Activated CD4-positive, CD25-positive, alpha-beta regulatory T cell treated with anti-CD3 and anti-CD28 coated beads, Interleukin-2, amount 50 U/mL, for 16 hours (primary cell): ENCODE data around the gene CASKIN1.
A peak's percentile ranks its signal among the peaks of the same experiment; 100 is the strongest.

Experiments used
- DNase-seq: peaks from one replicate; pipeline ENCODE4 v3.0.0-alpha.2; 2020; ENCODE audit warnings: low read depth, low spot score

CASKIN1 gene

DNA sequence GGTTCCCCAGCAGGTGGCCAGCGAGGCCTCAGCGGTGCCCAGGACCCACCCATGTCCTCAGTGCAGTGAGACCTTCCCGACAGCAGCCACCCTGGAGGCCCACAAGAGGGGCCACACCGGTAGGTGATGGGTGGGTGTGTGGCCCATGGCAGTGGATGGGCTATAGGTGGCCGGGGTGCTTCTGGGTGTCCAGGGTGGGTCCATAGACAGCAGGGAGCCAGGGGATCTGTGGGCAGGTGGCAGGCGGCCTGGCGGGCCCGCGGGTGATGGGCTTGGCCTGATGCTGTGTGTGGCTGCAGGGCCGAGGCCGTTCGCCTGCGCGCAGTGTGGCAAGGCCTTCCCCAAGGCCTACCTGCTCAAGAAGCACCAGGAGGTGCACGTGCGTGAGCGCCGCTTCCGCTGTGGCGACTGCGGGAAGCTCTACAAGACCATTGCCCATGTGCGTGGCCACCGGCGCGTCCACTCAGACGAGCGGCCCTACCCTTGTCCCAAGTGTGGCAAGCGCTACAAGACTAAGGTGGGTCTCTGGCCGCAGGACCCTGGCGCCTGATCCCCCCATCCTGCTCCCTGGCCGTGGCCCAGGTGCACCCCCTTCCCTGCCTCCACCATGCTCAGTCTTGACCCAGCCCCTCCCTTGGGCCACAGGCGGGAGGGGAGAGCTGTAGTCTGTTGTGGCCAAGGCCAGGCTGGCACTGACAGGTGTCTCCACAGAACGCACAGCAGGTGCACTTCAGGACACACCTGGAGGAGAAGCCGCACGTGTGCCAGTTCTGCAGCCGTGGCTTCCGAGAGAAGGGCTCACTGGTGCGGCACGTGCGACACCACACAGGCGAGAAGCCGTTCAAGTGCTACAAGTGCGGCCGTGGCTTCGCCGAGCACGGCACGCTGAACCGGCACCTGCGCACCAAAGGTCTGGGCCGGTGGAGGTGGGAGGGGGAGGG, 37.7 kb upstream of the CASKIN1 start:
- DNase-seq, result no peak

DNA sequence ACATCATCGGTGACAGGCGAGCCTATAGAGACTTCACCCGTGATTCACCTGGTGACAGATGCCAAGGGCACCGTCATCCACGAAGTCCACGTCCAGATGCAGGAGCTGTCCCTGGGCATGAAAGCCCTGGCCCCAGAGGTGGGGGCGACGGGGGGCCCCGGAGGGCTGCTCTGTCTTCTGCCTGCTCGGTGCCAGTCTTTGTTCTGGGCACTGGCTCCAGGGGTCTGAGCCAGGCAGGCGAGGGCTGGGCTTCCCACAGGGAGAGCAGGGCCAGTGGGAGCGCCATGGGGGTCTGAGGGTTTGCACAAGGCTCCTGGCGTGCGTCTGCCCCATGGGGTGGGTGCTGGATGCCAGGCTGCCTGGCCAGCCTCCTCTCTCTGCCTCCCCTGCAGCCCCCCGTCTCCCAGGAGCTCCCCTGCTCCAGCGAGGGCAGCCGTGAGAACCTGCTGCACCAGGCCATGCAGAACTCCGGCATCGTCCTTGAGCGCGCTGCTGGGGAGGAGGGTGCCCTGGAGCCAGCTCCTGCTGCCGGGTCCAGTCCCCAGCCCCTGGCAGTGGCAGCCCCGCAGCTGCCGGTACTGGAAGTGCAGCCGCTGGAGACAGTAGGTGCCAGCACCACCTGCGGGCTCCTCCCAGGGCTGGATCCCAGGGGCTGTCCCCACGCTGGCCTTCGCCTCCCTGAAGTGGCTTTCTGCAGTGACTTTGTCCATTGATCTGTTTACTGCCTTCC, 36.8 kb upstream of the CASKIN1 start:
- DNase-seq, result no peak

DNA sequence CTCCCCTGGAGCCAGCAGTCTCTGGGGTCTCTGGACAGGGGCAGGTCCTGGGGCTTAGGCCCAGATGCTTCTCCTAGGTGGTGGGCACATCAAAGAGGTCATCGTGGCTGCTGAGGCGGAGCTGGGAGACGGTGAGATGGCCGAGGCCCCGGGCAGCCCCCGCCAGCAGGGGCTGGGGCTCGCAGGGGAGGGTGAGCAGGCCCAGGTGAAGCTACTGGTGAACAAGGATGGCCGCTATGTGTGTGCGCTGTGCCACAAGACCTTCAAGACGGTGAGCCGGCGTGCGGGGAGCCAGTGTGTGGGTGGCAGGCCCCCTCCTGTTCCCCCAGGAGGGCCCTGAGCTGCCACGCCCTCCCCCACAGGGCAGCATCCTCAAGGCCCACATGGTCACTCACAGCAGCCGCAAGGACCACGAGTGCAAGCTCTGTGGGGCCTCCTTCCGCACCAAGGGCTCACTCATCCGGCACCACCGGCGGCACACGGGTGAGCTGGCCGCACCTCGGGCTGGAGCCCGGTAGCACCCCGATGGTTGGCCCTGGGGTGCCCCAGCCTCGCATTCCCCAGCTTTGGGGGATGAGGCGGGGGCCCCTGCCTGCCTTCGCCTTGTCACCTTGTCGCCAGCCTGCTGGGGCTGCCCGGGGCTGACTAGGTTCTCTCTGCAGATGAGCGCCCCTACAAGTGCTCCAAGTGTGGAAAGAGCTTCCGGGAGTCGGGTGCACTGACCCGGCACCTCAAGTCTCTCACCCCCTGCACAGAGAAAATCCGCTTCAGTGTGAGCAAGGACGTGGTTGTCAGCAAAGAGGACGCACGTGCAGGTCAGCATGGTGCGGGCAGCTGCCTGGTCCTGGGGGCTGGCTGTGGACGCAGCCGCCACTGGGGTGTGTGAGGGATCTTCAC, 35.9 kb upstream of the CASKIN1 start:
- no peak for DNase-seq

DNA sequence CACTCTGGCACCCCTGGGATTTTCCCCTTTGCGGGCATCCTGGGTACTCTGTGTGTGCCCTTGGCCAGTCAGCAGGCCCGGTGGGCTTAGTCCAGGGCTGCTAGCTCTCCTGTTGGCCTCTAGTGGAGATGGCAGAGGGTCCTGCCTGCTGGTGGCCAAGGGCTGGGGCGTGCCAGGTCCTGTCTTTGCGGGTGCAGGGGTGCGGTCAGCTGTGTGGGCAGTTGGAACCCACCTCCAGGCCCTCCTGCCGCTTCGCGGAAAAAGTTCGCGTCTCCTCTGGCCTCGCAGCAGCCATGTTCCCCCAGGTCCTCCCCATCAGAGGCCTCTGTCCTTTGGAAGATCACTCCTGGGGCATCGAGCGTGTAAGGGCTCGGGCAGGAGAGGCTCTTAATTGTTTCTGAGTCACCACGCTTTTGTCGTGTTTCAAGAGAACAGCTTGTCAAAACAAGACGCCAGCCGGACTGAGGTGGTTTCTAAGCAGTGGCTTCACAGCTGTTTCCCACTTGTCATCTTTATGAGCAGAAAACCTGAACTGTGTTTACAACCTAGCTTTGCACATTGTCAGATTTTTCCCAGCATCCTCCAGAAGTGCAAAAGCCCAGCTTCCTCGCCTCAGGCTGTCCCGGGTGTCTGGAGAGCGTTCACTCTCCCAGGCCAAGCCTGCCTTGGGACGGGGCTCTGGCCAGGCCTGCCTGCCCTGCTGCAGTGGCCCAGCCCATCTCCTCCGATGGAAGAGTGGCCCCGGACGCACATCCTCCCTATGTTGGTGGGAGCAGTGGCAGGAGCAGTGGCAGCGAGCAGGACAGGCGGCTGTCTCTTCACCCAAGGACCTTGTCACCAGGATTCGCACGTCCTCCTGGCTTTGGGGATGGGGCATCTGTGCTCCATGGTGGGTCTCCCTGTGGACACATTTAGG, 34.9 kb upstream of the CASKIN1 start:
- no peak for DNase-seq

DNA sequence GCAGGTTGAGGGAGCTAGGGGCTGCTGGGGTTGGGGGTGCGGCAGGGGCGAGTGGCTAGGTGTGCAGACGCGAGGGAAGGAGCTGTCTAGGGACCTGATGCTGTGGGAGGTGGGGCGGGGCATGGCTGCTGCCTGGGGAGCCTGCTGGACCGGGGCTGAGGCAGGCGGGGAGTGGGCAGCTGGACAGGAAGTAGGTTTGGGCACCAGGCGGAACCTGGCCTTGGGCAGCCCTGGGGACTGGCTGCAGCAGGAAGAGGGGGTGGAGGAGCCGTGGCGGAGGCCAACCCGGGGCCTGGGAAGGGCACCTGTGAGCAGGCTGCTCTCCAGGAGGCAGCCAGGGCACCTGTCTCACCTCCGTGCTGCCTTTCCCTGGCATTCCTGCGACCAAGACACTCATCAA, 34.0 kb upstream of the CASKIN1 start:
- no peak for DNase-seq

DNA sequence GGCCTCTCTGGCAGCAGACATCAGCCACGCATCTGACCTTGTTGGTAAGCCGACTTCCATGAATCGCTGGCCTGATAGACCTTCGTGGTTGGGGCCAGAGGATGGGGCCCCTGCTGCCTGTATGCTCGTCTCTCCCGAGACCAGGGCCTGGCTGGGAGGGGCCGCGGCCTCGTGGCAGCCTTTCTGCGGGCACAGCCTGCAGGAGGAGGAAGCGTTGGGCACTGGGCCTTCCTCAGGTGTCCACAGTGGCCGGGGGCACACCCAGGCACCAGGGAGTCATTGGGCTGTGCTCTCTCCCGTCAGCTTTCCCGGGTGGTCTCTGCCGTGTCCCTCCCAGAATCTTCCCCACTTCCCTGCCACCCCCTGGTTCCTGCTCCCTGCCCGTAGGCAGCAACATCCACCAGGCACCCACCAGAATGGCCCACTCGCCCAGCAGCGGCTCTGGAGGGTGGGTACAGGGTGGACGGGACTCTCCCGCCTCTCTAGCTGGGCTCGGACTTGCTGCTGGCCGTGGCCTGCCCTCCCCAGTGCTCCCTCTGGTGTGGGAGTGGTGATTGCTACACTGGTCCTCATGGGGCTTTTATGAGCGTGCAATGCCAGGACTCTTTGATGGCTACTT, 33.3 kb upstream of the CASKIN1 start:
- DNase-seq, result no peak

DNA sequence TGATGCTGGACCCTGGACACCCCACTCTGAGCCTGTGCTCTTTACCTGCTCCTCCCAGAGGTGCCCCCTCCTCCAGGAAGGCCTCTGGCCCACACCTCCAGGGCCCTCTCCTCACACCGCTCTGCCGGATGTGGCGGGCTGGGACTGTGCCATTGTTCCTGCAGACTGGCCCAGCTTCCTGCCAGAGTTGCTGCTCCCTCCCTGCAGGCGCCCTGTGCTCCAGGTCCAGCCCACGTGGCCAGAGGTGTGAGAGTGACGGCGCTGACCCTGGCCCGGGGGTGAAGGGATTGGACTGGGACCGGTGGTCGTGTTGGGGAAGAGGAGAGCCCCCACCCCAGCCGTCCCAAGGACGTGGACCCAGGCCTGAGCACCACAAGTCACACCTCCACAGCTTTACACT, 32.7 kb upstream of the CASKIN1 start:
- no peak for DNase-seq

DNA sequence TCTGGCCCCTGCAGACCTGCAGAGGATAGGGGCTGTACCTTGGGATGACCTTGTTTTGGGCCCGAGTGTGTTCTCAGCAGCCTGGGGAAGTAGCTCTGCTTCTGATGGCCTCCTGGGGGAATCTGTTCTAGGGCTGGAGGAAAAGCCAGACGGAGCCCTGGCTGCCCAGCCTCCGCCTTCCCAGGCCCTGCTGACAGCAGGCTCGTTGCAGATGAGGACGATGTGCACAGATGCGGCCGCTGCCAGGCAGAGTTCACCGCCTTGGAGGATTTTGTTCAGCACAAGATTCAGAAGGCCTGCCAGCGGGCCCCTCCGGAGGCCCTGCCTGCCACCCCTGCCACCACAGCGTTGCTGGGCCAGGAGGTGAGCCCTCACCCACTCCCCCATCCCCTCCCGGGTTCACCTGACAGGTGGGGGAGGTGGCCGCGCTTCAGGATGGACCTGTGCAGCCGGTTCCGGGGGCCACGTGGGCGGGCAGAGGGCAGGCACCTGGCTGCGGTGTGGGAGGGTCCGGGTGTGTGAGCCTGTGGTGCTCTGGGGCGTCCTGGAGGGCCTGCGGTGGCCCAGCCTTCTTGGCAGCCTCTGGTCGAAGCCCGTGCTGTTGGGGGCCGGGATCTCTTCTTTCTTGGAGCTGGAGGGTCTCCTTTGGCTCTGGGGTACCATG, 31.9 kb upstream of the CASKIN1 start:
- no peak for DNase-seq

DNA sequence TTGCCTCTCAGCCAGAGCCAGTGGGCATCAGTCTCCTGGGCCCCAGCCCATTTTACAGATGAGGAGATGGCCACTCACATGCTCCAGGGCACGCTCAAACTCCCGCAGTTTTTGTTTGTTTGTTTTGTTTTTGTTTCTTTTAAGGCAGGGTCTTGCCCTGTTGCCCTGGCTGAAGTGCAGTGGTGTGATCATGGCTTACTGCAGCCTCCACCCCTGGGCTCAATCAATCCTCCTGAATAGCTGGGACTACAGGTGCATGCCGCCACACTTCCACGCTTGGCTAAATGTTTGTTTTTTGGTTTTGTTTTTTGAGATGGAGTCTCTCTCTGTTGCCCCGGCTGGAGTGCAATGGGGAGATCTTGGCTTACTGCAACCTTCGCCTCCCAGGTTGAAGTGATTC, 30.5 kb upstream of the CASKIN1 start:
- DNase-seq, result no peak

DNA sequence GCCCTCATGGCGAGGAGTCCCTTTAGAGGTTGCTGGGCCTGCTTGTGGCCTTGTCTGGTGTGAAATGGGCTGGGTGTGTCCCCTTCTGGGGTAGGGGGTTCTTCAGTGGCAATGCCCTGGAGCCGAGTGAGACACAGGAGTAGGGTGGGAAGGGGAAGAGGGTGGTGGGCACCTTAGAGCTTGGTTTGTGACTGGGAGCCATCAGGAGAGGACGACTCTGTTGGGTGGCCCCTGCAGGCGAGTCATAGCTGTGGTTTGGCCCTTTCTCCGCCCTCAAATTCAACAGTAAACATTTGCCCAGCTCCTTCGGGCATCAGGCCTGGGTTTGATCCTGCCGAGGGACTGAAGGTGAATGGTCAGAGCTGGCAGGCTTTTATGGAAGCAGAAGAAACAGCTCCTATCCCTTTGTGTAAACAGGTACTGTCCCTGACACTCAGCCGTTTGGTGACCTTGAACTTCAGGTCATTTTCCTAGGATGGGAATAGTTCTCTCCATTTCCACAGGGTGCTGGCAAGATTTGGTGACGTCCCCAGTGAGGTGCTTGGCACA, 29.9 kb upstream of the CASKIN1 start:
- DNase-seq, result no peak

DNA sequence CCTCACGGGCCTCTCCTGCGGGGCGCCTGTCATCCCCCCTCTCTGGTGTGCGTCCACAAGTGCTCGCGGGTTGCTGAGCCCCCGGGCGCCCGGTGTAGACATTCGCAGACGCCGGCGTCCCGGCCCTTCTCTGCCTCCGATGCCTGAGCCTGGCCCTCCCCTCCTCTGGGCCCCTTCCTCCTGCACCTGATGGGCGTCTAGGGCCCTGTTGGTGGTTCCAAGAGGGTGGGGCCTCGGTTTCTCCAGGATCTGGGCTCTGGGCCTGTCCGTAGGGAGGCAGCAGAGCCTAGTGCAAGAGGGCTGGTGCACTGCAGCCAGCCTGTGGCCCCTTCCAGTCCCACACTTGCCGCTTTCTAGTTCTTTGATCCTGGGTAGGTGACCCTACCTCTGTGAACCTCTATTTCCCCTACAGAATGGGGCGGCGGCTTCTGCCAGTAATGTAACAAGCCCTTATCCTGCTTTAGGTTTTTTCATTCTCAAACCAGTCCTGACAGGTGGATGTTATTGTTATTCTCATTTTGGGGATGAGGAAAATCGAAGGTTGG, 27.6 kb upstream of the CASKIN1 start:
- DNase-seq, result no peak

DNA sequence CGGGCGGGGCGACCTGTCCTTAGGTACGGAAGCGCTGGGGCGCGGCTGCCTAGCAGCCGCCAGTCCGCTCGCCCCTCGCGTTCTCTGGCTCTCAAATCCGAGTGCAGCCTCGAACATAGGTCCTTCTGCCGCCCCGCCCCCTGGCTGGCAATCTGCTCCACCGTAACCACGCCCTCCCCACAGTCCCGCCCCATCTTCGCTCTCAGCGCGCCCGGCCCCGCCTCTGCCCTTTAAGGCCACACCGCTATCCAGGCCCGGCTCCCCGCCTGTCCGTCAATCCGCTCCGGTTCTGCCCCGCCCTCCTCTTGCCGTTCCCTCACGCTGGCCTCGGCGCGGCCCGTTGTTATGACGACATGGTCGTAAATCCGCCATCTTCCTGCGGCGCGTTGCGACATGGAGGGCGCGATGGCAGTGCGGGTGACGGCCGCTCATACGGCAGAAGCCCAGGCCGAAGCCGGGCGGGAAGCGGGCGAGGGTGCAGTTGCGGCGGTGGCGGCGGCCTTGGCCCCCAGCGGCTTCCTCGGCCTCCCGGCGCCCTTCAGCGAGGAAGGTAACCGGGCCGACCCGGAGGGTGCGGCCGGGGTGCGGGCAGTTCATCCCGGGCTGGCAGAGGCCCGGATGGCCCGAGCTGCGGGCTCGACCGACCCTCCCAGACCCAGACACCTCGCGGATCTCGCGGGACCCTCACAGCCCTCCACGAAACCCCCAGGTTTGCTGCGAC, 27.0 kb upstream of the CASKIN1 start, which contains the start of gene E4F1:
Gene E4F1 (plus strand): TSS at position 371 of the 721 bp plus-strand sequence. CDS start 23 bp downstream, at position 394.
- DNase-seq, result peak; percentile 97

DNA sequence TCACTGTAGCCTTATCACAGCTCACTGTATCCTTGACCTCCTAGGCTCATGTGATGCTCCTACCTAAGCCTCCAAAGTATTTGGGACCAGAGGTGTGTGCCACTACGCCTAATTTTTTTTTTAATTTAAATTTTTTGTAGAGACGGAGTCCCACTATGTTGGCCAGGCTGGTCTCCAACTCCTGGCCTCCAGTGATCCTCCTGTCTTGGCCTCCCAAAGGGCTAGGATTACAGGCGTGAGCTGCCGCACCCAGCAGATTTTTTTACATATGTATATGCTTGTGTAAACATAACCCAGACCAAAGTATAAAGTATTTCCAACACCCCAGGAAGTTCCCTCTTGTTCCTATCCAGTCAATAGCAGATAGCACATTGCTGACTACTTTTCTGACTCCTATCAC, 19.9 kb upstream of the CASKIN1 start:
- no peak for DNase-seq

DNA sequence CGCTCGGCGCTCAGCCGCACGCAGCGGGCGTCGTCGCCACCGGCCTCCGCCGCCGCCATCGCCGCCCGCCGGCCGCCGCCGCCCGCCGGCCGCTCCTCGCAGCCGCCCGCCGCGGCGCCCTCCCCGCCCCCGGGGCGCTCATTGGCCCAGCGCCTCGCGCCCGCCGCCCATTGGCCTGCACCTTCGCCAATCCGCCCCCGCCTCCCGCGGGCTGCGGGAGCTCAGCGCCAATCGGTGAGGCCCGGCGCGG, 18.2 kb upstream of the CASKIN1 start, which contains the start of gene PGP:
Gene PGP (minus strand): TSS at position 122 of the 250 bp plus-strand sequence. CDS start 63 bp downstream, at position 59.
- DNase-seq, result no peak

DNA sequence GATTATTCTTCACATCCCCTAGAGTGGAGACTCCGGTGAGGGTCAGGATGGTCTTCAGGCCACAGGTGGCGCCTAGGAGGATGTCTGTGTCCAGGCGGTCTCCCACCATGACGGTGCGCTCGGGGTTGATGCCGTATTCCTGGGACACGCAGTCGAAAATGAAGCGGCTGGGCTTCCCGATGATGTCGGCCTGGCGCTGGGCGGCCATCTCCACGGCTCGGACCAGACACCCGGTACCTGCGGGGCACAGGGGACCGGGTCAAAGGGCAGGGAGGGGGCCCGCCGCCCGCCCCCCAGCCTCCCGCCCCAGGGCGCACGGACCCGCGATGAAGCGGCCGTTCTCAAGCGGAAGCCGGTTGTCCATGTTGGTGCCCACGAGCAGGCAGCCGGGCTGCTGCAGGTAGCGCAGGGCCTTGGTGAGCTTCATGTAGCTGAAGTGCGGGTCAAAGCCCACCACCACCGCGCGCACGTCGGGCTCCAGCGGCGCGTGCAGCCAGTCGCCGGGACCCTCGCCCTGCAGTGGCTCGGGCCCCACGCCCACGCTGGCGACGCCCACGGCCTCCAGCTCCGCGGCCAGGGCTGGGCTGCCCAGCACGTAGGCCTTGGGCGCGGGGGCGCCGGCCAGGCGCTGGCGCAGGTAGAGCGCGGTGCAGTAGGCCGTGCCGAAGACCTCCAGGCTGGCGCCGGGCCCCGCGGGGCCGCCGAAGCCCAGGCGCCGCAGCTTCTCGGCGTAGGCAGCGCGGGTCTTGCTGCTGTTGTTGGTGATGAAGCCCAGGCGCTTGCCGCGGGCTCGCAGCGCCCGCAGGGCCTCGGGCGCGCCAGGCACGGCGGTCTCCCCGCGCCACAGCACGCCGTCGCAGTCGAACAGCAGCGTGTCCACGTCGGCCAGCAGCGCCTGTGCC, 17.7 kb upstream of the CASKIN1 start:
- DNase-seq, result no peak

DNA sequence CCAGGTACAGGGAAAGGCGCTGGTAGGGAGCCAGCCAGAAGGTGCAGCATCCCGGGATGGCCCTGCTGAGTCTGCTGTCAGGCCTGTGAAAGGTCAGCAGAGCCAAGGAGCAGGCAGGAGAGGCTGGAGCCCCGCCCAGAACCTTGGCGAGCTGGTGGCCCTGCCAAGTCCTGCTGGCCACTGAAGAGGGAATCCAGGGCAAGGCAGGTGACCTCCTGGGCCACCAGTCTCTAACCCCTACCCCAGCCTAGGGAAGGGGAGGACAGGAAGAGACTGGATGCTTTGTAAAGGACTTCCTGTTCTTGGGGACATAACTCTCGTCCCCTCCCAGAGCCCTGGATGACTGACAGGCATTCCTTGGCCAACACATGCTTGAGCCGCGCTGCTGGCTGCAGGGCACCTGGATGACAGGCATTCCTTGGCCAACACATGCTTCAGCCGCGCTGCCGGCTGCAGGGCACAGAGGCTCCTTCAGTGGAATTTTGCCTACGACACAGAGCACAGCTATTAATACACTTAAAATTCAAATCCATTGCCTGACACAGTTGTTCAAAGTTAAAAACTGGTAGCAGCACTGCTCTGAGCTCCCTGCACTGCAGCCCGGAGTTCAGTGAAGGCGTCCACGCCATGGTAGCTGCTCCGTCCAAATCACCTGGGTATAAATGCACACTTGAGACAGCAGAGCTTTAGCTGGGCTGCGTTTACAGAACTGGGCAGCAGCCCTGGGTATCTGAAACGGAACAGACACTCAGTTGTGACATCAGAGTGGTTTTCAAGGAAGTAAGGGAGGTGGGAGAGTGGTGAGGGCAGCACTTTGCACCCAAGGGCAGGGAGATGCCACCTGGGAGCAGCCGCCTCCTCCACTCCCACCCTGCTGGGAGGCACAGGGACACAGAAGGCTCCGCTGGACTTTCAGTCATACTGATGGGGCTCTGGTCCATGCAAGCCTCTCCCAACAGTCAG, 16.2 kb upstream of the CASKIN1 start:
- no peak for DNase-seq
